ENCODE measurements around the gene FLNA.
"Not testable (repeated sequence)": the region's sequence is repeated elsewhere in the genome, so short reads cannot be mapped to it uniquely, and the experiment has no call there.

The FLNA gene

GRCh38 chrX:154398668-154399526 is 24.5 kb upstream of the FLNA start:
- DNase-seq = peak; percentile 82

DNA sequence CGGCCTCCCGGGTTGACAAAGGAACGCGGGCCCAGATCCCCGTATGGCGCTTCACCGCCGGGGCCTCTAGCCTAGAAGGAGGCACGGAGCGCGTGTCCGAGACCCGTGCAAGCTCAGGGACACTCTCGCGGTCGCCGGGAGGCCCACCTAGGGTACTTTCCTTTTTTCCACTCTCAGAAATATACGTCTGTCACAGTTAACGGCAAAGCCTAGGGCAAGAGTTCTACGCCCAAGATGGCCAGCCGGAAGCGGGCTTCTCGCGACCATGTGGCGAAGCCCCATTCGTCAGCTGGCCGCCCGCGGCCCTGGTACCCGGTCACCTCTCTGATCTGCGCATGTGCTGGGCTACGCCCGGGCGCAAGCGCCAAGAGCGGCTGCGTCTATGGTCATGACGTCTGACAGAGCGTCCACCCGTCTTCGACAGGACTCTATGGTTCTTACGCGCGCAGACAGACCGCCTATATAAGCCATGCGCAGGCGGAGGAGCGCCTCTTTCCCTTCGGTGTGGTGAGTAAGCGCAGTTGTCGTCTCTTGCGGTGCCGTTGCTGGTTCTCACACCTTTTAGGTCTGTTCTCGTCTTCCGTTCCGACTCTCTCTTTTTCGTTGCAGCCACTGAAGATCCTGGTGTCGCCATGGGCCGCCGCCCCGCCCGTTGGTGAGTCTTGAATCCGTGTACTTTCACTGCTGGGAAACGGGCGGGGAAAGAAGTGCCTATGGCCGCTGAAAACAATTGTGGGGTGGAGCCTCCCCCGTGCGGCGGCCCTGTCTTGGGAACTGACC is 23.6 kb upstream of the FLNA start, which contains the start of gene RPL10:
RPL10 (plus strand) TSS at position 490 of the 780 bp plus-strand sequence; CDS start at position 633, 143 bp downstream.
- peak; percentile 87 for DNase-seq

DNA sequence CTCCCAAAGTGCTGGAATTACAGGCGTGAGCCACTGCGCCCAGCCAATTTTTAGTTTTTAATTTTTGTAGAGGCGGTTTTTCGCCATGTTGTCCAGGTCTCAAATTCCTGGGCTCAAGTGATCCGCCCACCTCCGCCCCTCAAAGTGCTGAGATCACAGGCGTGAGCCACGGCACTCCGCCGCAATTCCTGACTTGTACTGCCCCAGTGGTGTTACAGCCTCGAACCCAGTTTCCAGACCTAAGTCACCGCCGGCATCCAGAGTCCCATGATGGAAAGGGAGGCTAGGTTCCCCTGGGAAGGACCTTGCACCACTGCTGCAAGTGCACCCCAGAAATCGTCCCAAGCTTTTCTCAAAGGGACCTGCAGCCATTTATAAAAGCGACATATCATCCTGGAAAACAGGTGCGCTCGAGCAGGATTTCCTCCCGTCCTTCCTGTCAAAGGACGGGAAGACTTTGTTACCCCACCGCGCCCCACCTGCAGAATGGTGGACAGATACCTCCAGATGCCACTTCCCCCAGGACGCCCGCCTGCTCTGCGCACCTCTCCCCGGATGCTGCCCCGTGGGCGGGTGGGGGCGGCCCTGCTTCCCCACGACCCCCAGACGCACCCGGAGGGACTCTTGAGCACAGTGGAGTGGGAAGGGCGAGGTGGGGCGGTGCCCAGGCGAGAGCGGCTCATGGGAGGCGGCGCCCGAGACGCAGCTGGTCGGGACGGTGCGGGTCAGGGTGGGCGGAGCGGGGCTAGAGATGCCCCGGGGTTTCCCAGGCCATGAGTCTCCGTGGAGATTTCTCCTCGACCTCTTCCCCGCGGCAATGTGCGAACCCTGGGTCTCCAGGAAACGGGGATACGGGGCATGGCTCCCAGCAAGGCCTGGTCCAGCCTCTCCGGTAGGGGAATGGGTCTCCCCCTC is 22.8 kb upstream of the FLNA start:
- DNase-seq = peak; percentile 69

DNA sequence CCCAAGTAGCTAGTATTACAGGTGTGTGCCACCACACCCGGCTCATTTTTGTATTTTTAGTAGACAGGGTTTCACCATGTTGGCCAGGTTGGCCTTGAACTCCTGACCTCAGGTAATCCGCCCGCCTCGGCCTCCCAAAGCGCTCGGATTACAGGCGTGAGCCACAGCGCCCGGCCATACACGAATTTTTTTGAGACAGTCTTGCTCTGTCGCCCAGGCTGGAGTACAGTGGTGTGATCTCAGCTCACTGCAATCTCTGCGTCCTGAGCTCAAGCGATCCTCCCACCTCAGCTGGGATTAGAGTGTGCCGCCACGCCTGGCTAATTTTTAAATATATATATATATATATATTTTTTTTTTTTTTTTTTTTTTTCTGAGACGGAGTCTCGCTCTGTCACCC is 21.9 kb upstream of the FLNA start:
- DNase-seq = not testable (repeated sequence)

DNA sequence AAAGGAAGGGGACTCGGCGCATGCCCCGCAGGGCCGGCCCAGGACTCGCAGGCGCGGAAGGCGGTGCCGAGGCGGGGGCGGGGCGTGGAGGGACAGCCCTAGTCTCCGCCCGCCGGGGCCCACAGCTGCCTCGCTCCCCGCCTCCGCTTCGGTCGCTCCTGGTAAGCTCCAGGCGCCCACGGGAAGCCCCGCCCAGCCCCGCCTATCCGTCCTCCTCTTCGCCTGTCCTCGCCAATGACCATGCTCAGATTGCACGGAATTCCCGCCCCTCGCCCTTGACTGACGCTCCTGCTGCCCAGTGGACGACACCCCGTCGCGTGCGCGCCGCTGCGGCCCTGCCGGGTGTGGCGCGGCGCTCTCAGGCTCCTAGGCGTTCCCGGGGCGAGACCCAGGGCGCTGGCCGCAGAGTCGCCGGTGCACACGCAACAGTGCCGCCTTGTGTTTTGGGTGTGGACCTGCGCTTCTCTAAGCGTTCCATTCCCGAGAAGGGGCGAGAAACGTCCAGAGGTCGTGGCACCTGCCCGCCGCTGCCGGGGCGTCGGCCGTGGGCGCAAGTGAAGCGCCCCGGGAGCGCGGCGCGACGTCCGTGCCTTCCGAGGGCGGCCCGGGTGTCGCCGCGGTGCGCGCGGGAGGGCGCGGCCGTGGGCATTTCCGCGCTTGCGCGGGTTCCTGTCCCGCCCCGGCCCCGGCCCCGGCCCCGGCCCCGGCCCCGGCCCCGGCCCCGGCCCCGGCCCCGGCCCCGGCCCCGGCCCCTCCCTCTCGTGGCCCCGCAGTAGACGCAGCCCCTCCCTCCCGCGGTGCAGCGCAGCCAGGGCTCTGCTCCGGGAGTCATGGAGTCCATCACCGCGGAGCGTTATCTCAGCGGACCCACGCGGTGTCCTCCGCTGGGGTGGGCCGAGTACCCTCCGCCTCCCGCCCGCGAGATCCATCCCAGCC is 15.6 kb upstream of the FLNA start:
- not testable (repeated sequence) for DNase-seq

GRCh38 chrX:154388649-154389048 is 14.2 kb upstream of the FLNA start:
- DNase-seq = not testable (repeated sequence)

- DNase-seq = not testable (repeated sequence)
Measured at GRCh38 chrX:154388094-154388493, 13.7 kb upstream of the FLNA start.

- DNase-seq = no peak
Measured at GRCh38 chrX:154384284-154384892, 10.0 kb upstream of the FLNA start.

DNA sequence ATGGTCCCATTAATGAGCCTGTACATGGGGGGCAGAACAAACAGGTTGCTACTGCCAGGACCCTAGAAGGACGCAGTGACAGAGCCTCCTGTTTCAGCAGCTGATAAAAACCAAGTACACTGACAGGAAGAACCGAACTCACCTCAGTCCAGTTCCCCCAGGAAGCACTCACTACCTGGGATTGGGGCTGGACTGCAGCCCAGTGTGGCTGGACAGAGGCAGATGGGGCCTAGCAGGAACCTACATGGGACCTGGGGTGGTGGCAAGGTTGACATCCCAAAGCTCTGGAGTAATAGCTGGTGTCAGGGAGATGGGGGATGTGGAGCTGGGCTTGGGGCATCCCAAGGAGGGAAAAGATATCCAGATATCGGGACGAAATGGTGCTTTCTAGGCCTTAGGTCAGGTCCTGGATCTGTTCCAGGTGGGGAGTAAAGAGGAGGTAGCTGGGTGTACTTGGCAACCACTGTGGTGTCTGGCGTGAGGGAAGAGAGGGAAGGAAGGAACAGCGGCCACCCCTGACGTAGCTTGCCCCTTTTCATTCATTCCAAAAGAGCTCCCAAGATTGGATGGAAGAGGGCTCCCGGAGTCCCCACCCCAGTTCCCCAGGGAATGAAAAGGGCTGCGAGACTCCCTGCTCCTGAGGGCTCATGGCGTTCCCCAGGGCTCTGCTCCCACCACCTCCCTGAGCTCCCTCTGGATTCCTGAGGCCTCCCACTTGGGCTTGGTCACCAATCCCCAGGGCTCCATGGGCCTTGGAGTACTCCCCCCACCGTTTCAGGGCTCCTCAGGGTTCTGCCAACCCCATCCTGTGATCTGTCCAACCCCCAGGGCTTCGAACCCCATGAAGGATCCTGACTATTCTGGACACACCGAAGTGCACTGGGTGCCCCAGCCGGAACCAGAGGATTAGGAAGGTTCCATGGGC is 9.2 kb upstream of the FLNA start:
- no peak for DNase-seq

DNA sequence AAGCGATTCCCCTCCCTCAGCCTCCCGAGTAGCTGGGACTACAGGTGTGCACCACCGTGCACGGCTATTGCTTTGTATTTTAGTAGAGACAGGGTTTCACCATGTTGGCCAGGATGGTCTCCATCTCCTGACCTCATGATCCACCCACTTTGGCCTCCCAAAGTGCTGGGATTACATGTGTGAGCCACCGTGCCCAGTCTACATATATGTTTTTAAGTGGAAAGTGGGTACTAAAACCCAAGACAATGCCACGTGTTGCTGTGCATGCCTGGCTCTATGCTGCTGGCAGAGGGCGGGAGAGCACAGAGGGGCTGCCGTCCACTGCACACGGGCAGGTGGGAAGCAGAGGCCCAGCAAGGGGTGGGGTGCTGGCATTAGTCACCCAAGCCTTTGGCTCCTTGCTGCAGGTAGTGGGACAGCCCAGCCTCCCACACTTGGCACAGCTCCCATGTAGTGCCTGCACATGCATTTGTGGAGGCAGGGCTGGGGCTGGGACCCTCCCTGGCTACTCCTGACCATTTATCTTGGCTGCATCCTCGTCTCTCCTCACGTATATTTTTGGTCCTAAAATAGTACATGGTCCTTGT is 8.1 kb upstream of the FLNA start:
- DNase-seq = no peak

GRCh38 chrX:154381271-154381670 is 6.8 kb upstream of the FLNA start:
- no peak for DNase-seq

- no peak for DNase-seq
Measured at GRCh38 chrX:154380787-154381186, 6.4 kb upstream of the FLNA start.

GRCh38 chrX:154380153-154380552 is 5.7 kb upstream of the FLNA start:
- no peak for DNase-seq

DNA sequence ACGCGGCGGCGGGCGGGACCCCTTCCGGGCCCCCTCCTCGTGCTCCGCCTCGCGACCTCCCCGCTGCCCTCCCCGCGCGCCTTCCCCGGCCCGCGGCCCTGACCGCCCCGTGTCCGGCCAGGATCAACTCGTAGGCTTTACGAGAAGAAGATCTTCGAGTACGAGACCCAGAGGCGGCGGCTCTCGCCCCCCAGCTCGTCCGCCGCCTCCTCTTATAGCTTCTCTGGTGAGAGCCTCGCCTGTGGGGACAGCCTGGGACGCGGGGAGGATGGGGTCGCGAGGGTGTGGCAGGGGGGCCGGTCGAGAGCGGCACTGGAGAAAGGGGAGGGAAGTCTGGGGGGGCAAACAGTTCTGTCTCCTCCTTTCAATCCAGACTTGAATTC is 5.1 kb upstream of the FLNA start:
- DNase-seq = no peak

DNA sequence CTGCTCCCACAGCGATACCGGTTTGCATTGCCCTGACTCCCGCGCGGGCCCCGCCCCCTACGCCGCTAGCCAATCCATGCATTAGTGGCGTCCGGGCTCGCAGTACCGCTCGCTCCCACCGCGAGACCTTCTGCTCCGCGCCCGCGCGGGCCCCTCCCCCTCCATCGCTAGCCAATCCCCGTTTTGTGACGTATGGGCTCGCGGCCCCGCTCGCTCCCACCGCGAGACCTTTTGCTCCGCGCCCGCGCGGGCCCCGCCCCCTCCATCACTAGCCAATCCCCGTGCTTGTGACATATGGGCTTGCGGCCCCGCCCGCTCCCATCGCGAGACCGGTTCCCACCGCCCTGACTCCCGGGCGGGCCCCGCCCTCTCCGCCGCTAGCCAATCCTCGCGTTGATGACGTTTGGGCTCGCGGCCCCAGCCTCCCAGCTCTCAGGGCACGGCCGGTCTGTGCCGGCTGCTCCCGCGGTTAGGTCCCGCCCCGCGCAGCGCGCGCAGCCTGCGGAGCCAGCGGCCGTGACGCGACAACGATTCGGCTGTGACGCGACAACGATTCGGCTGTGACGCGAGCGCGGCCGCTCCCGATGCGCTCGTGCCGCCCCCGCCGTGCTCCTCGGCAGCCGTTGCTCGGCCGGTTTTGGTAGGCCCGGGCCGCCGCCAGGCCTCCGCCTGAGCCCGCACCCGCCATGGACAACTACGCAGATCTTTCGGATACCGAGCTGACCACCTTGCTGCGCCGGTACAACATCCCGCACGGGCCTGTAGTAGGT is 4.5 kb upstream of the FLNA start, which contains the start of gene EMD:
EMD (plus strand) TSS at position 497 of the 770 bp plus-strand sequence; CDS start at position 687, 190 bp downstream.
- peak; percentile 92 for DNase-seq

GRCh38 chrX:154378059-154378798 is 3.8 kb upstream of the FLNA start:
- no peak for DNase-seq

DNA sequence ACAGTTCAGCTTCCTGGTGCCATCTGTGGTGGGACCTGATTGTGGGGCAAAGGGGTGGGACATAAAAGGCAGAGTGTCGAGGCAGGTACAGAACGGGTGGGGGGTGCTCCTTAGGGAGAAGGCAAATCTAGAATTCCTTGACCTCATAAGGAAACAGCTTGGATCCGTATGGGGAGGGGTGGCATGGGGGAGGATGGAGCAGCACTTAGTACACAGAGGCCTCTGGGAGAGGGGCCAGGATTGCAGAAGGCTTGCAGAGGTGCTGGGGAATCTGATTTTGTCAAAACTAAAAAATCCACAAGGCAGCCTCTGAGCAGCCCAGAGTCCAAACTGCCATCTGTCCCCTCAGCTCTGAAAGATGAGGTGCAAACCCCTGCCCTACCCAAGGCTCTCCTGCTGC is 2.3 kb upstream of the FLNA start:
- no peak for DNase-seq

- DNase-seq = no peak
Measured at GRCh38 chrX:154375156-154375504, 696 bp upstream of the FLNA start.
